Ascending aorta (tissue), 2 donors: ENCODE results near the gene GALC. TPM values are rescaled to one million over a fixed set of nuclear protein-coding genes. Genes with fewer than 3 reads are reported as not detected.

Experiments used
- DNase-seq, 2 donors: peaks; one replicate each; pipeline ENCODE4 v3.0.0-alpha.2; 2019; ENCODE audit warnings: low spot score in 2 of 2
- H3K27ac ChIP-seq, 2 donors: fragments of 200-600 bp; sonication (generic); one replicate each; pipeline ENCODE4 v1.5.1; 2016 to 2017; ENCODE audit warnings: mild to moderate bottlenecking in 1 of 2
- H3K27me3 ChIP-seq: fragments of 200-600 bp; sonication (generic); one replicate; pipeline ENCODE4 v1.5.1; 2017
- H3K36me3 ChIP-seq, 2 donors: fragments of 200-600 bp; sonication (generic); one replicate each; pipeline ENCODE4 v1.5.1; 2016
- H3K4me1 ChIP-seq, 2 donors: fragments of 200-600 bp; sonication (generic); one replicate each; pipeline ENCODE4 v1.5.1; 2016 to 2017; ENCODE audit warnings: mild to moderate bottlenecking in 1 of 2
- H3K4me3 ChIP-seq, 2 donors: fragments of 200-600 bp; sonication (generic); one replicate each; pipeline ENCODE4 v1.5.1; 2016 to 2017; ENCODE audit warnings: mild to moderate bottlenecking in 1 of 2
- H3K9me3 ChIP-seq, 2 donors: fragments of 200-600 bp; sonication (generic); one replicate each; pipeline ENCODE4 v1.5.1; 2016
- CTCF ChIP-seq, 3 experiments: fragments of 200-600 bp in 2 of 3; fragments of 450-650 bp in 1 of 3; sonication (generic) in 2 of 3; IDR thresholded peaks; one replicate each; pipeline ENCODE4 v1.5.1; 2016 to 2019; ENCODE audit warnings: antibody characterized with exemption in 3 of 3, mild to moderate bottlenecking in 1 of 3, moderate library complexity in 1 of 3
- intact Hi-C: fragments of 100-400 bp; cut with DNase I; formaldehyde crosslinking; loops from one replicate; pipeline ENCODE4 v1.15.1; 2023
- total RNA-seq: library from RNA; depleted of rRNA; stranded (reverse); fragments of >200 nt; gene quantifications from one replicate; pipeline ENCODE4 v1.1.0, GENCODE V29; 2016

GALC gene
- total RNA-seq, 1 donor from 2014 or later, result 31.7 TPM

DNA sequence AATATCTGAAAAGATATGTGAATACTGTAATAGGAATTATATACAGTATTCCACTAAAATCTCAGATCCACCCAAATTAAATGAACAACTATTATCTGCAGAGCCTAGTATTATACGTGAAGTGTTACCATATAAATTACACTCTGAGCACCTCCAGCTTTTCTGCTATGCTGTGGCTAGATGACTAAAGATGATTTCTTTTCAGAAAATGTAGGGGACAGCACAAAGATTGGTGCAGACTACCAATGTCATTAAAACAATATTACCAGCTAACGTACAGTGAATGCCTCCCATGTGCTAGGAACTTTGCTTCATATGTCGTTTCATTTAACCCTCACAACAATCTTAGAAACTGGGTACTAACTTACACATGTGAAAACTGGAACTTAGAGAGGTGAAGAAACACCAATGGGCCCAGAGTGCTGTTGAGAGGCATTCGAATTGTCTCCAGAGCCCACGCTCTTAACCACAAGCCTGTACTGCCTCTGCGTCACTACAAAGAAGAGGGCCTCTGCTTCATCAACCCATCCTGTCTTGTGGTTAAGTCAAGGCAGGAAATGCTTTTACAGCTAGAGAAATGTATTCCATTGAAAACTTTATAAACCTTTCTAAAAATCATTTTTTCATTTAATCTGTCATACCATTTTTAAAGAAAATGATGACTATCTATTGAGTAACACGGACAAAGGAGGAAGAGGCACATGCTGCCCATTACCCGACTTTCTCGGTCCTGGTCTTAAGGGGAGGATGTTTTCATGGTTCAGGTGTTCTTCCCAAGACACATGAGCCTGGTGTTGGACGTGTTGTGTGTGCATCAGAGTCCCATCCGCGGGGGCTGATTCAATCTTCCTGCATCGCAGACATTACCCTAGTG, 13.2 kb upstream of the GALC start:
- intact Hi-C loops, result no loop called here
- Histone ChIP-seq H3K36me3 (no peaks in the 10 kb centered on the region), H3K9me3 (no peaks in the 10 kb centered on the region), H3K4me1 (no peaks in the 10 kb centered on the region), H3K27me3 (no peaks in the 10 kb centered on the region), H3K4me3 (peak overlapping the region in 1 of 2 donors; percentile 9), H3K27ac (no peak overlapping the region)
- no peak for TF ChIP-seq CTCF (IDR thresholded peaks at IDR 0.05)
- DNase-seq, result peak in 1 of 2 donors; percentile 66

- no peaks in the 10 kb centered on the region for H3K9me3 ChIP-seq
- no peak within 1 kb of the TSS for H3K27ac ChIP-seq
- H3K36me3 ChIP-seq, result no peaks in the 10 kb centered on the region
- H3K27me3 ChIP-seq, result no peaks in the 10 kb centered on the region
- H3K4me1 ChIP-seq, result no peaks in the 10 kb centered on the region
- no peak for TF ChIP-seq CTCF (IDR thresholded peaks at IDR 0.05)
- no peak for DNase-seq
- intact Hi-C loops, result no loop called here
- H3K4me3 ChIP-seq, result peak within 1 kb of the TSS in 1 of 2 donors; percentile 24
These were observed 12.1 kb upstream of the GALC start, which contains the start of gene GPR65 for GRCh38 chr14:88005050-88005481. GPR65 (plus strand) TSS chr14:88005135; CDS start chr14:88010848, 5,713 bp downstream.

GRCh38 chr14:88004506-88005036, 11.6 kb upstream of the GALC start:
- no peak overlapping the region for H3K27ac ChIP-seq
- no peaks in the 10 kb centered on the region for H3K36me3 ChIP-seq
- intact Hi-C loops, result no loop called here
- no peaks in the 10 kb centered on the region for H3K9me3 ChIP-seq
- TF ChIP-seq CTCF (IDR thresholded peaks at IDR 0.05), result no peak
- no peaks in the 10 kb centered on the region for H3K27me3 ChIP-seq
- H3K4me3 ChIP-seq, result no peak overlapping the region
- DNase-seq, result no peak
- H3K4me1 ChIP-seq, result no peaks in the 10 kb centered on the region

GRCh38 chr14:88003425-88003824, 10.4 kb upstream of the GALC start:
- no peaks in the 10 kb centered on the region for H3K36me3 ChIP-seq
- no peak for TF ChIP-seq CTCF (IDR thresholded peaks at IDR 0.05)
- no peaks in the 10 kb centered on the region for H3K9me3 ChIP-seq
- no peak overlapping the region for H3K27ac ChIP-seq
- no peak overlapping the region for H3K4me3 ChIP-seq
- DNase-seq, result no peak
- no peaks in the 10 kb centered on the region for H3K4me1 ChIP-seq
- H3K27me3 ChIP-seq, result no peaks in the 10 kb centered on the region
- intact Hi-C loops, result no loop called here

- Histone ChIP-seq H3K36me3 (no peaks in the 10 kb centered on the region), H3K4me1 (no peaks in the 10 kb centered on the region), H3K27me3 (no peaks in the 10 kb centered on the region), H3K4me3 (no peak overlapping the region), H3K27ac (no peak overlapping the region), H3K9me3 (no peaks in the 10 kb centered on the region)
- no peak for TF ChIP-seq CTCF (IDR thresholded peaks at IDR 0.05)
- DNase-seq, result no peak
- intact Hi-C loops, result no loop called here
These were observed 9.6 kb upstream of the GALC start for GRCh38 chr14:88002421-88003075.
